H9 (cell line): ENCODE measurements around the gene RASIP1. TPM values are rescaled to one million over a fixed set of nuclear protein-coding genes. Genes with fewer than 3 reads are reported as not detected.

Experiments used
- DNase-seq: peaks from one replicate; pipeline ENCODE4 v3.0.0-alpha.2; 2017
- H2AFZ ChIP-seq: one replicate; pipeline ENCODE4 v1.6.1; 2013; ENCODE audit warnings: mild to moderate bottlenecking, low read length, control low read depth, moderate library complexity
- H2AK5ac ChIP-seq: 2 replicates; pipeline ENCODE4 v1.6.1; 2013; ENCODE audit warnings: low read length, control low read depth, mixed read lengths; ENCODE audit not compliant: insufficient read length
- H2BK120ac ChIP-seq: one replicate; pipeline ENCODE4 v1.6.1; 2013; ENCODE audit warnings: low read depth, mild to moderate bottlenecking, low read length, control low read depth, inconsistent platforms; ENCODE audit not compliant: poor library complexity, severe bottlenecking
- H2BK12ac ChIP-seq: 2 replicates; pipeline ENCODE4 v1.6.1; 2013; ENCODE audit warnings: low read length, control low read depth, mixed read lengths, low read depth; ENCODE audit not compliant: insufficient read length
- H2BK15ac ChIP-seq: 2 replicates; pipeline ENCODE4 v1.6.1; 2013; ENCODE audit warnings: low read depth, low read length, control low read depth
- H2BK20ac ChIP-seq: one replicate; pipeline ENCODE4 v1.6.1; 2013; ENCODE audit warnings: low read depth, mild to moderate bottlenecking, low read length, control low read depth, inconsistent platforms; ENCODE audit not compliant: poor library complexity, severe bottlenecking
- H2BK5ac ChIP-seq: 2 replicates; pipeline ENCODE4 v1.6.1; 2013; ENCODE audit warnings: low read length, control low read depth, mixed read lengths; ENCODE audit not compliant: insufficient read length
- H3K14ac ChIP-seq: 2 replicates; pipeline ENCODE4 v1.6.1; 2013; ENCODE audit warnings: low read length, control low read depth; ENCODE audit not compliant: insufficient read depth
- H3K18ac ChIP-seq: 2 replicates; pipeline ENCODE4 v1.6.1; 2013; ENCODE audit warnings: low read depth, mild to moderate bottlenecking, mixed read lengths, low read length, control low read depth; ENCODE audit not compliant: insufficient read length
- H3K23ac ChIP-seq: 2 replicates; pipeline ENCODE4 v1.6.1; 2013; ENCODE audit warnings: low read length, control low read depth, mixed read lengths, low read depth; ENCODE audit not compliant: insufficient read length
- H3K23me2 ChIP-seq: 2 replicates; pipeline ENCODE4 v1.6.1; 2013; ENCODE audit warnings: low read depth, mild to moderate bottlenecking, mixed read lengths, low read length, control low read depth; ENCODE audit not compliant: insufficient read length, poor library complexity, severe bottlenecking
- H3K27ac ChIP-seq: 2 replicates; pipeline ENCODE4 v1.5.1; 2013; ENCODE audit warnings: low read length, control low read depth, mixed read lengths, low read depth; ENCODE audit not compliant: insufficient read length
- H3K27me3 ChIP-seq: 2 replicates; pipeline ENCODE4 v1.6.1; 2013; ENCODE audit warnings: low read length, control low read depth, inconsistent platforms; ENCODE audit not compliant: insufficient read depth
- H3K4ac ChIP-seq: 2 replicates; pipeline ENCODE4 v1.6.1; 2013; ENCODE audit warnings: low read depth, mild to moderate bottlenecking, control low read depth, inconsistent platforms, low read length, moderate library complexity
- H3K4me1 ChIP-seq: 2 replicates; pipeline ENCODE4 v1.6.1; 2013; ENCODE audit warnings: low read length, control low read depth, inconsistent platforms; ENCODE audit not compliant: insufficient read depth
- H3K4me2 ChIP-seq: 2 replicates; pipeline ENCODE4 v1.6.1; 2013; ENCODE audit warnings: low read length, control low read depth, mixed read lengths; ENCODE audit not compliant: insufficient read length, insufficient read depth
- H3K56ac ChIP-seq: 2 replicates; pipeline ENCODE4 v1.6.1; 2013; ENCODE audit warnings: low read depth, mild to moderate bottlenecking, mixed read lengths, low read length, control low read depth; ENCODE audit not compliant: insufficient read length
- H3K79me1 ChIP-seq: 2 replicates; pipeline ENCODE4 v1.6.1; 2013; ENCODE audit warnings: low read depth, mild to moderate bottlenecking, moderate library complexity, low read length, control low read depth, inconsistent platforms; ENCODE audit not compliant: insufficient read depth, poor library complexity, severe bottlenecking
- H3K79me2 ChIP-seq: 2 replicates; pipeline ENCODE4 v1.6.1; 2013; ENCODE audit warnings: low read length, control low read depth, inconsistent platforms; ENCODE audit not compliant: insufficient read depth
- H3K9ac ChIP-seq: 2 replicates; pipeline ENCODE4 v1.6.1; 2013; ENCODE audit warnings: low read length, control low read depth, mixed read lengths; ENCODE audit not compliant: insufficient read length; ENCODE audit errors: extremely low read depth
- H3K9me3 ChIP-seq: one replicate; pipeline ENCODE4 v1.6.1; 2013; ENCODE audit warnings: low read depth, low read length, inconsistent platforms; ENCODE audit not compliant: control insufficient read depth
- H3T11ph ChIP-seq: one replicate; pipeline ENCODE4 v1.6.1; 2013; ENCODE audit warnings: mild to moderate bottlenecking, low read length, control low read depth, inconsistent platforms
- H4K20me1 ChIP-seq: one replicate; pipeline ENCODE4 v1.6.1; 2013; ENCODE audit not compliant: control insufficient read depth, insufficient read length, insufficient read depth
- H4K5ac ChIP-seq: 2 replicates; pipeline ENCODE4 v1.6.1; 2013; ENCODE audit warnings: low read depth, mild to moderate bottlenecking, mixed read lengths, low read length, control low read depth; ENCODE audit not compliant: insufficient read length
- H4K8ac ChIP-seq: replicated peaks from 2 replicates; pipeline ENCODE4 v1.6.1; 2013; ENCODE audit warnings: low read length, control low read depth, mixed read lengths, low read depth; ENCODE audit not compliant: insufficient read length
- H4K91ac ChIP-seq: 2 replicates; pipeline ENCODE4 v1.6.1; 2013; ENCODE audit warnings: low read depth, mild to moderate bottlenecking, moderate library complexity, mixed read lengths, low read length, control low read depth; ENCODE audit not compliant: insufficient read length
- H3K27ac Mint-ChIP-seq, 3 experiments: 2 replicates in 2 of 3; 3 replicates in 1 of 3; pipeline ENCODE4 v1.8.0; 2020 to 2021; ENCODE audit warnings: mixed read lengths in 3 of 3, mild to moderate bottlenecking in 1 of 3, moderate library complexity in 1 of 3
- H3K27me3 Mint-ChIP-seq: 2 replicates; pipeline ENCODE4 v1.8.0; 2021; ENCODE audit warnings: low read depth, mild to moderate bottlenecking, moderate library complexity, mixed read lengths
- H3K36me3 Mint-ChIP-seq, 3 experiments: 2 replicates in 2 of 3; 3 replicates in 1 of 3; pipeline ENCODE4 v1.8.0; 2020 to 2021; ENCODE audit warnings: low read depth in 3 of 3, mixed read lengths in 3 of 3; ENCODE audit not compliant: insufficient read depth in 1 of 3
- H3K4me1 Mint-ChIP-seq, 2 experiments: 2 replicates each; pipeline ENCODE4 v1.8.0; 2020; ENCODE audit warnings: mixed read lengths in 2 of 2
- H3K4me3 Mint-ChIP-seq, 2 experiments: 2 replicates in 1 of 2; 3 replicates in 1 of 2; pipeline ENCODE4 v1.8.0; 2020 to 2021; ENCODE audit warnings: mild to moderate bottlenecking in 2 of 2, mixed read lengths in 2 of 2, moderate library complexity in 1 of 2
- H3K9me3 Mint-ChIP-seq, 2 experiments: 2 replicates in 1 of 2; 3 replicates in 1 of 2; pipeline ENCODE4 v1.8.0; 2020; ENCODE audit warnings: mild to moderate bottlenecking in 2 of 2, mixed read lengths in 2 of 2, moderate library complexity in 1 of 2
- WGBS: extraction: QIAGEN DNeasy Blood & Tissue Kit; methylation state at CpG from one replicate; pipeline ENCODE4 v1.1.7; 2013; ENCODE audit warnings: missing lambda C conversion rate, low lambda C conversion rate, mixed read lengths; ENCODE audit not compliant: insufficient read length; ENCODE audit errors: extremely low coverage; 5-methylcytosine and 5-hydroxymethylcytosine counted together
- total RNA-seq: library from RNA; stranded (reverse); gene quantifications from 2 replicates; pipeline ENCODE4 v1.2.1, GENCODE V29; 2021
- TF ChIP-seq, protein P1 (sequence below): fragments of 200-600 bp; sonication (generic); conservative IDR thresholded peaks from 3 replicates; pipeline ENCODE4 v1.8.0; 2021; ENCODE audit warnings: antibody characterized with exemption, mild to moderate bottlenecking

The RASIP1 gene
- total RNA-seq, 1 experiment from 2014 or later: 2.4 TPM

- H2BK20ac ChIP-seq: no peak overlapping the region
- TF ChIP-seq, protein P1, sequence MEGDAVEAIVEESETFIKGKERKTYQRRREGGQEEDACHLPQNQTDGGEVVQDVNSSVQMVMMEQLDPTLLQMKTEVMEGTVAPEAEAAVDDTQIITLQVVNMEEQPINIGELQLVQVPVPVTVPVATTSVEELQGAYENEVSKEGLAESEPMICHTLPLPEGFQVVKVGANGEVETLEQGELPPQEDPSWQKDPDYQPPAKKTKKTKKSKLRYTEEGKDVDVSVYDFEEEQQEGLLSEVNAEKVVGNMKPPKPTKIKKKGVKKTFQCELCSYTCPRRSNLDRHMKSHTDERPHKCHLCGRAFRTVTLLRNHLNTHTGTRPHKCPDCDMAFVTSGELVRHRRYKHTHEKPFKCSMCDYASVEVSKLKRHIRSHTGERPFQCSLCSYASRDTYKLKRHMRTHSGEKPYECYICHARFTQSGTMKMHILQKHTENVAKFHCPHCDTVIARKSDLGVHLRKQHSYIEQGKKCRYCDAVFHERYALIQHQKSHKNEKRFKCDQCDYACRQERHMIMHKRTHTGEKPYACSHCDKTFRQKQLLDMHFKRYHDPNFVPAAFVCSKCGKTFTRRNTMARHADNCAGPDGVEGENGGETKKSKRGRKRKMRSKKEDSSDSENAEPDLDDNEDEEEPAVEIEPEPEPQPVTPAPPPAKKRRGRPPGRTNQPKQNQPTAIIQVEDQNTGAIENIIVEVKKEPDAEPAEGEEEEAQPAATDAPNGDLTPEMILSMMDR: no peak
Observed at GRCh38 chr19:48757741-48758144, 17.3 kb upstream of the RASIP1 start.

More at GRCh38 chr19:48757741-48758144, 17.3 kb upstream of the RASIP1 start:
- H3K56ac ChIP-seq: no peak overlapping the region
- no peak for DNase-seq
- H2BK120ac ChIP-seq: no peak overlapping the region
- H4K5ac ChIP-seq: no peak overlapping the region
- no peak overlapping the region for H3K27ac ChIP-seq
- H3K27me3 ChIP-seq: no peaks in the 10 kb centered on the region
- H3K79me1 ChIP-seq: no peaks in the 10 kb centered on the region
- Mint-ChIP-seq H3K9me3 (no peaks in the 10 kb centered on the region; a peak in 1 of 5 replicates), H3K27ac (no peak overlapping the region), H3K27me3 (peaks cover 33% of the 10 kb centered on the region), H3K4me3 (no peak overlapping the region), H3K36me3 (no peaks in the 10 kb centered on the region), H3K4me1 (peaks cover 30 to 42% of the 10 kb centered on the region in 2 experiments)
- H4K91ac ChIP-seq: no peak overlapping the region
- no peaks in the 10 kb centered on the region for H3K9me3 ChIP-seq
- H2BK15ac ChIP-seq: no peak overlapping the region
- no peaks in the 10 kb centered on the region for H4K20me1 ChIP-seq
- no peak overlapping the region for H2AFZ ChIP-seq
- no peak overlapping the region for H3K9ac ChIP-seq
- H3K4me2 ChIP-seq: no peak overlapping the region
- no CpG with 5 or more reads among the region's 14 CpGs for WGBS
- no peak overlapping the region for H2BK12ac ChIP-seq
- no peak overlapping the region for H3K18ac ChIP-seq
- no peaks in the 10 kb centered on the region for H3K79me2 ChIP-seq
- no peak overlapping the region for H3K14ac ChIP-seq
- no peak overlapping the region for H2AK5ac ChIP-seq
- H3T11ph ChIP-seq: no peak overlapping the region
- peaks cover 5% of the 10 kb centered on the region for H3K23me2 ChIP-seq
- no peak overlapping the region for H2BK5ac ChIP-seq
- H3K4me1 ChIP-seq: peaks cover 8% of the 10 kb centered on the region; the same call in 1 of the 2 replicates
- H4K8ac ChIP-seq: no peak overlapping the region
- no peak overlapping the region for H3K23ac ChIP-seq
- H3K4ac ChIP-seq: no peak overlapping the region
